ENCODE measurements around the gene SYT12.

DNA sequence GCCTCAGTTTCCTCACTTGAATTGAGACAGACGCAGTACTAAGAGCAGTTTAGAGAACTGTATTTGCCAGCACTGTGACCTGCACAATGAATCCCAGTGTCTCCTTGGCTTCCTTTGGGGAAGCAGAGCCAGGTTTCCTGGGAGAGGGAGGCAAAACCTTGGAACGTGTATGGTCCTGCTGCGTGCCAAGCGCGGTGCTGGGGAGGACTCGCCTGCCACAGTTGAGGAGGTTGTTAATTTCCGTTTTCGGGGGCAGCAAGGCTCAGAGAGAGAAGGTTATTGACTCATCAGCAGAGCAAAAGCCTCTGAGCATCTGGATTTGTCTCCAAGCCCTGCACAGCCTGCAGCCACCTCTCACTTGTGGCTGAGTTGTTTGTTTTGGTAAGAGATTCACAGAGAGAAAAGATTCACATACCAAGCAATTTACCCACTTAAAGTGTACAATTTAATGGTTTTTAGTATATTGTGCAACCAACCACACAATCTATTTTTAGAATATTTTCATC lies 10.8 kb downstream of the SYT12 start:
- TF ChIP-seq, protein P1, sequence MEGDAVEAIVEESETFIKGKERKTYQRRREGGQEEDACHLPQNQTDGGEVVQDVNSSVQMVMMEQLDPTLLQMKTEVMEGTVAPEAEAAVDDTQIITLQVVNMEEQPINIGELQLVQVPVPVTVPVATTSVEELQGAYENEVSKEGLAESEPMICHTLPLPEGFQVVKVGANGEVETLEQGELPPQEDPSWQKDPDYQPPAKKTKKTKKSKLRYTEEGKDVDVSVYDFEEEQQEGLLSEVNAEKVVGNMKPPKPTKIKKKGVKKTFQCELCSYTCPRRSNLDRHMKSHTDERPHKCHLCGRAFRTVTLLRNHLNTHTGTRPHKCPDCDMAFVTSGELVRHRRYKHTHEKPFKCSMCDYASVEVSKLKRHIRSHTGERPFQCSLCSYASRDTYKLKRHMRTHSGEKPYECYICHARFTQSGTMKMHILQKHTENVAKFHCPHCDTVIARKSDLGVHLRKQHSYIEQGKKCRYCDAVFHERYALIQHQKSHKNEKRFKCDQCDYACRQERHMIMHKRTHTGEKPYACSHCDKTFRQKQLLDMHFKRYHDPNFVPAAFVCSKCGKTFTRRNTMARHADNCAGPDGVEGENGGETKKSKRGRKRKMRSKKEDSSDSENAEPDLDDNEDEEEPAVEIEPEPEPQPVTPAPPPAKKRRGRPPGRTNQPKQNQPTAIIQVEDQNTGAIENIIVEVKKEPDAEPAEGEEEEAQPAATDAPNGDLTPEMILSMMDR (IDR thresholded peaks at IDR 0.05): no peak
- TF ChIP-seq ZFX (IDR thresholded peaks at IDR 0.05; ENCODE audit: borderline replicate concordance): no peak

All from 22Rv1 (cell line).